OCI-LY3 (cell line): ENCODE results near the gene CYYR1.

Experiments
- CTCF ChIP-seq: fragments of 200-600, 300-600 bp; sonication (generic); IDR thresholded peaks from 2 replicates; pipeline ENCODE4 v1.5.1; 2014; ENCODE audit warnings: antibody characterized with exemption, low read length, low read depth
- EZH2phosphoT487 ChIP-seq: fragments of 200-600 bp; shearing (Covaris generic); IDR thresholded peaks from 2 replicates; pipeline ENCODE4 v1.6.1; 2018; ENCODE audit warnings: antibody characterized with exemption, mixed run types, low read depth

- no peak for TF ChIP-seq EZH2phosphoT487
- no peak for TF ChIP-seq CTCF
Measured at GRCh38 chr21:26559099-26559498, 14.0 kb downstream of the CYYR1 start.
